ENCODE measurements around the gene SLC66A1. TPM values are rescaled to one million over a fixed set of nuclear protein-coding genes. Genes with fewer than 3 reads are reported as not detected.

The SLC66A1 gene
- total and polyA plus RNA-seq, 2 donors (not counting 3 experiments of a cell fraction or from before 2014, with no cell fraction given) = 15.3 to 32.6 TPM

DNA sequence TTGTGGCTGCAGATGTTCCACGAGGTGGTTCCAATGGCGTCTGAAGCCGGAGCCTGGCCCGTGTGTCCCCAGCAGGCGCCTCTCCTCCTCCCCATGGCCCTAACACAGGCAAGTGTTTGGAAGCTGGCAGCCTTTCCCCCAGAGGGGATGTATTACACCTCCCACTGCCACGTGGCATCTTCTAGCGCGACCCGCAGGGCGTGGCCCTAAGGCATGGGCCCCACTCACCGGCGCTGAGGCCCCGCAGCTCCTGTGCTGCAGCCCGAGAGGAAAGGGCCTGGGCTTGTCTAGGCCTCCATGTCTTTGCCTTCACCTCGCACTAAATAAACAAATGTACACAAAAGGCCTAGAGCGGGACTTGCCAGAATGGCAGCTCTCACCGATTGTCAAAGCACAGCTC is 37.9 kb downstream of the SLC66A1 start:
- H3K9me1 ChIP-seq (replicated peaks; ENCODE audit: control insufficient read depth, extremely low read depth, insufficient read depth, low read length) = no peaks in the 10 kb centered on the region
- intact Hi-C loops (cut with micrococcal nuclease) = no loop called here
- H2AFZ ChIP-seq (ENCODE audit: low read depth, low read length) = no peak overlapping the region
- no peaks in the 10 kb centered on the region for H3K9me3 ChIP-seq (replicated peaks; ENCODE audit: control insufficient read depth, insufficient read depth, low read length)
- H3K9ac ChIP-seq (replicated peaks; ENCODE audit: extremely low read depth, insufficient read depth, low read length) = no peak overlapping the region
- H4K20me1 ChIP-seq (replicated peaks; ENCODE audit: control insufficient read depth, extremely low read depth, insufficient read depth, low read length) = no peaks in the 10 kb centered on the region
- H3K79me2 ChIP-seq (ENCODE audit: control insufficient read depth, insufficient read depth, low read length) = no peaks in the 10 kb centered on the region
- H3K4me3 ChIP-seq (replicated peaks in 1 of 3; ENCODE audit: insufficient read depth in 1 of 3, low read depth in 1 of 3, low read length in 3 of 3) = no peak overlapping the region
- peaks cover 4 to 42% of the 10 kb centered on the region in 2 experiments for H3K36me3 ChIP-seq (ENCODE audit: control insufficient read depth in 2 of 2, extremely low read depth in 1 of 2, insufficient read depth in 2 of 2, low read length in 2 of 2)
- ChIA-PET POLR2A (no interaction called here), CTCF (interaction anchor here (10.6 kb wide), 1 partner anchor 303 kb away, joined by 99 read pairs; no protein-coding TSS in a partner anchor)
- no peak overlapping the region for H3K27ac ChIP-seq (ENCODE audit: insufficient read depth, low read depth, low read length)
- DNase-seq (ENCODE audit: low read depth, low spot score) (no peak), FAIRE-seq (no peak)
- dilution Hi-C loops (cut with MboI; ENCODE audit: extremely low pct_ligation_motif_present, low sequenced_read_pairs) = no loop called here
- no peaks in the 10 kb centered on the region for H3K4me1 ChIP-seq (ENCODE audit: control insufficient read depth, extremely low read depth, insufficient read depth, low read length)
- BruUV-seq (replicated peaks) = no TSS peak
- TF ChIP-seq JUN (IDR thresholded peaks at IDR 0.05; ENCODE audit: borderline replicate concordance, insufficient read depth, insufficient read length, low read depth) = no peak
- no peaks in the 10 kb centered on the region for H3K27me3 ChIP-seq (ENCODE audit: control insufficient read depth in 2 of 2, insufficient read depth in 2 of 2, low read length in 2 of 2)
- no peak overlapping the region for H3K4me2 ChIP-seq (ENCODE audit: insufficient read depth, low read length)

DNA sequence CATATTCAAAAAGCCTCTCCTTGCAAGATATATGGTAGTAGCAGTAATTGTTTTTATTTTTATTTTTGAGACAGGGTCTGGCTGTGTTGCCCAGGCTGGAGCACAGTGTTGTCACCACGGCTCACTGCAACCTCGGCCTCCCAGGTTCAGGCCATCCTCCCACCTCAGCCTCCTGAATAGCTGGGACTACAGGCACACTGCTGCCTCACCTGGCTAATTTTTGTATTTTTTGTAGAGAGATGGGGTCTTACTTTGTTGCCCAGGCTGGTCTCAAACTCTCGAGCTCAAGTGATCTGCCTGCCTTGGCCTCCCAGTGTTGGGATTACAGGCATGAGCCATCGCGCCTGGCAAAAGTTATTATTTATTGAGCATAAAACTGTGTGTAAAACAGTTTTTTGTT is 38.4 kb downstream of the SLC66A1 start:
- no peaks in the 10 kb centered on the region for H3K9me3 ChIP-seq (replicated peaks; ENCODE audit: control insufficient read depth, insufficient read depth, low read length)
- DNase-seq (ENCODE audit: low read depth, low spot score) (no peak), FAIRE-seq (no peak)
- no peaks in the 10 kb centered on the region for H3K4me1 ChIP-seq (ENCODE audit: control insufficient read depth, extremely low read depth, insufficient read depth, low read length)
- no peaks in the 10 kb centered on the region for H3K27me3 ChIP-seq (ENCODE audit: control insufficient read depth in 2 of 2, insufficient read depth in 2 of 2, low read length in 2 of 2)
- dilution Hi-C loops (cut with MboI; ENCODE audit: extremely low pct_ligation_motif_present, low sequenced_read_pairs) (no loop called here), intact Hi-C loops (cut with micrococcal nuclease) (no loop called here)
- no peak overlapping the region for H3K4me3 ChIP-seq (replicated peaks in 1 of 3; ENCODE audit: insufficient read depth in 1 of 3, low read depth in 1 of 3, low read length in 3 of 3)
- no peak overlapping the region for H2AFZ ChIP-seq (ENCODE audit: low read depth, low read length)
- TF ChIP-seq, protein P1, sequence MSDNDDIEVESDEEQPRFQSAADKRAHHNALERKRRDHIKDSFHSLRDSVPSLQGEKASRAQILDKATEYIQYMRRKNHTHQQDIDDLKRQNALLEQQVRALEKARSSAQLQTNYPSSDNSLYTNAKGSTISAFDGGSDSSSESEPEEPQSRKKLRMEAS (IDR thresholded peaks at IDR 0.05; ENCODE audit: insufficient read depth, insufficient read length) = no peak
- no peak for TF ChIP-seq POLR2A (IDR thresholded peaks at IDR 0.05; ENCODE audit: low read depth, low read length)
- TF ChIP-seq EZH2 (IDR thresholded peaks at IDR 0.05; ENCODE audit: borderline replicate concordance, low read depth, low read length, severe bottlenecking) = no peak
- no peak for TF ChIP-seq FOS (IDR thresholded peaks at IDR 0.05; ENCODE audit: borderline replicate concordance, insufficient read depth, low read length)
- no peak for TF ChIP-seq GATA2 (IDR thresholded peaks at IDR 0.05; ENCODE audit: insufficient read depth, insufficient read length, low read depth, low read length)
- TF ChIP-seq MYC (IDR thresholded peaks at IDR 0.05; ENCODE audit: low read depth, low read length) = no peak
- TF ChIP-seq, protein P2, sequence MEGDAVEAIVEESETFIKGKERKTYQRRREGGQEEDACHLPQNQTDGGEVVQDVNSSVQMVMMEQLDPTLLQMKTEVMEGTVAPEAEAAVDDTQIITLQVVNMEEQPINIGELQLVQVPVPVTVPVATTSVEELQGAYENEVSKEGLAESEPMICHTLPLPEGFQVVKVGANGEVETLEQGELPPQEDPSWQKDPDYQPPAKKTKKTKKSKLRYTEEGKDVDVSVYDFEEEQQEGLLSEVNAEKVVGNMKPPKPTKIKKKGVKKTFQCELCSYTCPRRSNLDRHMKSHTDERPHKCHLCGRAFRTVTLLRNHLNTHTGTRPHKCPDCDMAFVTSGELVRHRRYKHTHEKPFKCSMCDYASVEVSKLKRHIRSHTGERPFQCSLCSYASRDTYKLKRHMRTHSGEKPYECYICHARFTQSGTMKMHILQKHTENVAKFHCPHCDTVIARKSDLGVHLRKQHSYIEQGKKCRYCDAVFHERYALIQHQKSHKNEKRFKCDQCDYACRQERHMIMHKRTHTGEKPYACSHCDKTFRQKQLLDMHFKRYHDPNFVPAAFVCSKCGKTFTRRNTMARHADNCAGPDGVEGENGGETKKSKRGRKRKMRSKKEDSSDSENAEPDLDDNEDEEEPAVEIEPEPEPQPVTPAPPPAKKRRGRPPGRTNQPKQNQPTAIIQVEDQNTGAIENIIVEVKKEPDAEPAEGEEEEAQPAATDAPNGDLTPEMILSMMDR (IDR thresholded peaks at IDR 0.05; ENCODE audit: extremely low read depth in 1 of 2, insufficient read depth in 1 of 2, low read depth in 1 of 2, low read length in 2 of 2) = no peak
- no peak for TF ChIP-seq POLR2AphosphoS5 (IDR thresholded peaks at IDR 0.05; ENCODE audit: insufficient read depth, low read depth, low read length)
- no peak for TF ChIP-seq JUN (IDR thresholded peaks at IDR 0.05; ENCODE audit: borderline replicate concordance, insufficient read depth, insufficient read length, low read depth)
- no peaks in the 10 kb centered on the region for H3K9me1 ChIP-seq (replicated peaks; ENCODE audit: control insufficient read depth, extremely low read depth, insufficient read depth, low read length)
- H3K9ac ChIP-seq (replicated peaks; ENCODE audit: extremely low read depth, insufficient read depth, low read length) = no peak overlapping the region
- no peaks in the 10 kb centered on the region for H3K79me2 ChIP-seq (ENCODE audit: control insufficient read depth, insufficient read depth, low read length)
- no peaks in the 10 kb centered on the region for H4K20me1 ChIP-seq (replicated peaks; ENCODE audit: control insufficient read depth, extremely low read depth, insufficient read depth, low read length)
- H3K27ac ChIP-seq (ENCODE audit: insufficient read depth, low read depth, low read length) = no peak overlapping the region
- H3K4me2 ChIP-seq (ENCODE audit: insufficient read depth, low read length) = no peak overlapping the region
- no TSS peak for BruUV-seq (replicated peaks)
- CTCF ChIA-PET = interaction anchor here (10.6 kb wide), 1 partner anchor 302 kb away, joined by 99 read pairs; no protein-coding TSS in a partner anchor
- POLR2A ChIA-PET = no interaction called here
- peaks cover 4 to 38% of the 10 kb centered on the region in 2 experiments for H3K36me3 ChIP-seq (ENCODE audit: control insufficient read depth in 2 of 2, extremely low read depth in 1 of 2, insufficient read depth in 2 of 2, low read length in 2 of 2)

All from endothelial cell of umbilical vein (primary cell).